ENCODE measurements around the gene CRYL1. TPM values are rescaled to one million over a fixed set of nuclear protein-coding genes. Genes with fewer than 3 reads are reported as not detected.

CRYL1 gene
- 19.8 TPM for total RNA-seq
- long read RNA-seq, transcript CRYL1-201 (8 exons, 1,485 nt) = major isoform, 19 of 23 reads
- long read RNA-seq, partial matches to known transcripts = 1 of 23 reads
- long read RNA-seq, other reads (novel, unspliced or antisense) = 1 of 23 reads

- DNase-seq (ENCODE audit: missing footprints) (peak; percentile 92), ATAC-seq (peak; percentile 97)
- intact Hi-C loops (cut with DNase I) = loop anchor here (2.0 kb wide), 1 partner anchor 41 kb away; the partner anchor contains the start of gene IFT88
These were observed at the start of gene CRYL1 for GRCh38 chr13:20525601-20526544. Gene CRYL1, minus strand, starts transcription at chr13:20525857. Its CDS starts 63 bp downstream, at chr13:20525794.

- DNase-seq (ENCODE audit: missing footprints) = no peak
- intact Hi-C loops (cut with DNase I) = no loop called here
- no peak for ATAC-seq
These were observed 48.0 kb upstream of the CRYL1 start for GRCh38 chr13:20573636-20574035.

- ATAC-seq (no peak), DNase-seq (ENCODE audit: missing footprints) (no peak)
- intact Hi-C loops (cut with DNase I) = no loop called here
These were observed 47.5 kb upstream of the CRYL1 start for GRCh38 chr13:20573186-20573585.

- intact Hi-C loops (cut with DNase I) = no loop called here
- DNase-seq (ENCODE audit: missing footprints) = no peak
These were observed 46.0 kb upstream of the CRYL1 start for GRCh38 chr13:20571676-20572075.

GRCh38 chr13:20570517-20570916 is 44.9 kb upstream of the CRYL1 start:
- DNase-seq (ENCODE audit: missing footprints) = no peak
- ATAC-seq = no peak
- intact Hi-C loops (cut with DNase I) = no loop called here

More at GRCh38 chr13:20571676-20572075, 46.0 kb upstream of the CRYL1 start:
- no peak for ATAC-seq

GRCh38 chr13:20567881-20568528 is 42.3 kb upstream of the CRYL1 start:
- ATAC-seq = no peak
- no peak for DNase-seq (ENCODE audit: missing footprints)
- intact Hi-C loops (cut with DNase I) = loop anchor here (2.0 kb wide), 1 partner anchor 41 kb away; no protein-coding TSS in a partner anchor

- intact Hi-C loops (cut with DNase I) = loop anchor here (1.0 to 2.0 kb wide), 2 partner anchors 40 to 72 kb away; no protein-coding TSS in a partner anchor
- DNase-seq (ENCODE audit: missing footprints) = peak; percentile 96
These were observed 41.5 kb upstream of the CRYL1 start, which contains the start of gene IFT88 for GRCh38 chr13:20566898-20567874. Gene IFT88, plus strand, starts transcription at chr13:20567157. Its CDS starts 7,229 bp downstream, at chr13:20574386.

GRCh38 chr13:20566468-20566897 is 40.8 kb upstream of the CRYL1 start:
- intact Hi-C loops (cut with DNase I) = loop anchor here (1.0 to 2.0 kb wide), 2 partner anchors 40 to 71 kb away; no protein-coding TSS in a partner anchor
- peak; percentile 78 for ATAC-seq
- peak; percentile 56 for DNase-seq (ENCODE audit: missing footprints)

More at GRCh38 chr13:20566898-20567874, 41.5 kb upstream of the CRYL1 start, which contains the start of gene IFT88:
- ATAC-seq = peak; percentile 99

- intact Hi-C loops (cut with DNase I) = no loop called here
These were observed 39.6 kb upstream of the CRYL1 start for GRCh38 chr13:20565115-20565736.

GRCh38 chr13:20561741-20562140 is 36.1 kb upstream of the CRYL1 start:
- DNase-seq (ENCODE audit: missing footprints) (no peak), ATAC-seq (no peak)
- intact Hi-C loops (cut with DNase I) = no loop called here

More at GRCh38 chr13:20565115-20565736, 39.6 kb upstream of the CRYL1 start:
- ATAC-seq (no peak), DNase-seq (ENCODE audit: missing footprints) (no peak)

GRCh38 chr13:20559659-20560356 is 34.2 kb upstream of the CRYL1 start:
- DNase-seq (ENCODE audit: missing footprints) = no peak
- ATAC-seq = no peak
- intact Hi-C loops (cut with DNase I) = no loop called here

- intact Hi-C loops (cut with DNase I) = no loop called here
- DNase-seq (ENCODE audit: missing footprints) = no peak
- ATAC-seq = no peak
These were observed 33.3 kb upstream of the CRYL1 start for GRCh38 chr13:20558982-20559381.

- ATAC-seq = no peak
- no peak for DNase-seq (ENCODE audit: missing footprints)
- intact Hi-C loops (cut with DNase I) = no loop called here
These were observed 27.7 kb upstream of the CRYL1 start for GRCh38 chr13:20553311-20553710.

GRCh38 chr13:20550799-20551198 is 25.1 kb upstream of the CRYL1 start:
- no peak for ATAC-seq
- intact Hi-C loops (cut with DNase I) = no loop called here
- peak; percentile 34 for DNase-seq (ENCODE audit: missing footprints)

- intact Hi-C loops (cut with DNase I) = no loop called here
- DNase-seq (ENCODE audit: missing footprints) = no peak
- no peak for ATAC-seq
These were observed 21.8 kb upstream of the CRYL1 start for GRCh38 chr13:20547479-20547908.

- DNase-seq (ENCODE audit: missing footprints) (no peak), ATAC-seq (no peak)
These were observed 20.9 kb upstream of the CRYL1 start for GRCh38 chr13:20546556-20546955.

More at GRCh38 chr13:20546556-20546955, 20.9 kb upstream of the CRYL1 start:
- intact Hi-C loops (cut with DNase I) = no loop called here
